ENCODE measurements around the gene ATP6V1G3. TPM values are rescaled to one million over a fixed set of nuclear protein-coding genes. Genes with fewer than 3 reads are reported as not detected.

Gene ATP6V1G3
- total and polyA plus RNA-seq, 2 of the 4 experiments (the other 2 are of a cell fraction) = not detected

- Histone ChIP-seq H3K9me1 (ENCODE audit: insufficient read depth, low read length) (no peaks in the 10 kb centered on the region), H4K91ac (ENCODE audit: insufficient read depth, low read depth, low read length) (no peak overlapping the region), H3K79me1 (ENCODE audit: low read depth in 1 of 2, low read length in 2 of 2) (no peaks in the 10 kb centered on the region), H3K27ac (ENCODE audit: insufficient read depth, low read length) (no peak overlapping the region), H3K4me2 (ENCODE audit: low read depth, low read length) (no peak overlapping the region), H2BK20ac (ENCODE audit: low read depth, low read length) (no peak overlapping the region), H2AK5ac (ENCODE audit: low read depth, low read length) (no peak overlapping the region), H3K18ac (ENCODE audit: low read depth, low read length) (no peak overlapping the region), H4K5ac (ENCODE audit: low read depth, low read length) (no peak overlapping the region), H4K20me1 (ENCODE audit: insufficient read depth, low read length) (no peaks in the 10 kb centered on the region), H3K56ac (ENCODE audit: extremely low read depth, insufficient read depth, low read length) (no peak overlapping the region), H3K36me3 (ENCODE audit: control insufficient read depth, insufficient read depth, low read length) (no peaks in the 10 kb centered on the region), H4K8ac (ENCODE audit: low read depth in 2 of 2, low read length in 2 of 2) (no peak overlapping the region), H3K23ac (ENCODE audit: low read depth, low read length) (no peak overlapping the region), H3K14ac (replicated peaks; ENCODE audit: low read depth, low read length) (no peak overlapping the region), H3K9ac (ENCODE audit: low read depth, low read length) (no peak overlapping the region), H2AFZ (replicated peaks; ENCODE audit: low read length, poor library complexity) (no peak overlapping the region), H2BK15ac (ENCODE audit: low read depth, low read length) (no peak overlapping the region), H2BK5ac (ENCODE audit: low read depth, low read length, poor library complexity, severe bottlenecking) (no peak overlapping the region), H3K27me3 (ENCODE audit: control insufficient read depth, insufficient read depth, low read length) (no peaks in the 10 kb centered on the region), H3K4me1 (ENCODE audit: control insufficient read depth, insufficient read depth, low read length) (peaks cover 2% of the 10 kb centered on the region), H3K9me3 (ENCODE audit: control insufficient read depth, insufficient read depth, low read length) (no peaks in the 10 kb centered on the region), H3K4ac (ENCODE audit: low read depth, low read length) (no peak overlapping the region), H2BK120ac (ENCODE audit: low read depth, low read length) (no peak overlapping the region), H3K4me3 (ENCODE audit: insufficient read depth, low read depth, low read length) (no peak overlapping the region), H2AK9ac (replicated peaks; ENCODE audit: low read depth, low read length, poor library complexity) (no peak overlapping the region)
- WGBS, 2 experiments (ENCODE audit: extremely low coverage in 2 of 2, insufficient read length in 1 of 2) = 100% methylated on average over 2 of the region's 3 CpGs; no CpG with 5 or more reads in 1 of the 2 experiments
- intact Hi-C loops (cut with micrococcal nuclease) = no loop called here
- TF ChIP-seq CHD1 (IDR thresholded peaks at IDR 0.05; ENCODE audit: low read depth, low read length) = no peak
- TF ChIP-seq SMC3 (IDR thresholded peaks at IDR 0.05; ENCODE audit: low read depth, low read length) = no peak
- TF ChIP-seq RCOR1 (IDR thresholded peaks at IDR 0.05; ENCODE audit: insufficient replicate concordance, low read length) = no peak
- TF ChIP-seq CTCF (conservative IDR thresholded peaks at IDR 0.05; ENCODE audit: low read depth, low read length) = no peak
- TF ChIP-seq MAZ (IDR thresholded peaks at IDR 0.05; ENCODE audit: borderline replicate concordance, low read depth, low read length) = no peak
- TF ChIP-seq MAFK (IDR thresholded peaks at IDR 0.05; ENCODE audit: low read depth, low read length) = no peak
- TF ChIP-seq MXI1 (IDR thresholded peaks at IDR 0.05; ENCODE audit: borderline replicate concordance, low read depth, low read length) = no peak
- TF ChIP-seq FOS (IDR thresholded peaks at IDR 0.05; ENCODE audit: low read depth, low read length) = no peak
- TF ChIP-seq USF2 (IDR thresholded peaks at IDR 0.05; ENCODE audit: low read depth, low read length) = no peak
- TF ChIP-seq RFX5 (IDR thresholded peaks at IDR 0.05; ENCODE audit: low read depth, low read length) = no peak
- TF ChIP-seq ELK1 (IDR thresholded peaks at IDR 0.05; ENCODE audit: borderline replicate concordance, low read depth, low read length) = no peak
- TF ChIP-seq NFE2L2 (IDR thresholded peaks at IDR 0.05; ENCODE audit: low read depth, low read length) = no peak
- TF ChIP-seq POLR2A (IDR thresholded peaks at IDR 0.05; ENCODE audit: low read depth, low read length) = no peak
- TF ChIP-seq CEBPB (IDR thresholded peaks at IDR 0.05; ENCODE audit: low read depth, low read length) = no peak
- TF ChIP-seq BHLHE40 (IDR thresholded peaks at IDR 0.05; ENCODE audit: low read depth, low read length) = no peak
- TF ChIP-seq RAD21 (IDR thresholded peaks at IDR 0.05; ENCODE audit: low read length) = no peak
- in situ Hi-C loops (cut with MboI; ENCODE audit: low sequenced_read_pairs) = no loop called here
- DNase-seq (no peak), ATAC-seq (ENCODE audit: low read depth) (no peak)
- CTCF ChIA-PET = interaction anchor here (0.7 kb wide), 2 partner anchors 59 to 293 kb away, joined by 3 read pairs; no protein-coding TSS in a partner anchor
- POLR2A ChIA-PET (ENCODE audit: unreplicated experiment) = no interaction called here
- dilution Hi-C loops (cut with HindIII; ENCODE audit: low sequenced_read_pairs, unreplicated experiment) = no loop called here
- no TSS peak for BruUV-seq (replicated peaks)
These were observed 8.6 kb downstream of the ATP6V1G3 start for GRCh38 chr1:198531891-198532290.

Measured in IMR-90 (cell line).